Mesenchymal stem cell (in vitro differentiated cells and primary cell): ENCODE results near the gene TAF3.
A peak's percentile ranks its signal among the peaks of the same experiment; 100 is the strongest.

Experiments used
- DNase-seq: peaks from one replicate; pipeline ENCODE4 v3.0.0-alpha.2; 2013
- H2AFZ ChIP-seq: one replicate; pipeline ENCODE4 v1.6.1; 2013; ENCODE audit warnings: low read depth, mild to moderate bottlenecking, control low read depth, inconsistent platforms, low read length, moderate library complexity
- H2AK5ac ChIP-seq: 2 replicates; pipeline ENCODE4 v1.6.1; 2013; ENCODE audit warnings: low read length, moderate library complexity, mild to moderate bottlenecking, inconsistent platforms; ENCODE audit not compliant: severe bottlenecking
- H2BK120ac ChIP-seq: one replicate; pipeline ENCODE4 v1.6.1; 2013; ENCODE audit warnings: low read depth, mild to moderate bottlenecking, inconsistent platforms, low read length, moderate library complexity
- H2BK12ac ChIP-seq, 2 experiments: one replicate each; pipeline ENCODE4 v1.6.1; 2013; ENCODE audit warnings: inconsistent platforms in 2 of 2, low read length in 2 of 2, mild to moderate bottlenecking in 2 of 2, moderate library complexity in 2 of 2, control low read depth in 1 of 2
- H2BK15ac ChIP-seq: one replicate; pipeline ENCODE4 v1.6.1; 2013; ENCODE audit warnings: mild to moderate bottlenecking, low read depth, inconsistent platforms; ENCODE audit not compliant: poor library complexity, severe bottlenecking
- H2BK5ac ChIP-seq: 2 replicates; pipeline ENCODE4 v1.6.1; 2013; ENCODE audit warnings: low read depth, mild to moderate bottlenecking, low read length, control low read depth, inconsistent platforms; ENCODE audit not compliant: poor library complexity, severe bottlenecking
- H3K14ac ChIP-seq, 2 experiments: one replicate each; pipeline ENCODE4 v1.6.1; 2013; ENCODE audit warnings: inconsistent platforms in 2 of 2, low read length in 2 of 2, control low read depth in 1 of 2, mild to moderate bottlenecking in 1 of 2, moderate library complexity in 1 of 2
- H3K18ac ChIP-seq, 2 experiments: one replicate each; pipeline ENCODE4 v1.6.1; 2013; ENCODE audit warnings: inconsistent platforms in 2 of 2, low read length in 2 of 2, control low read depth in 1 of 2, low read depth in 1 of 2, mild to moderate bottlenecking in 1 of 2
- H3K23ac ChIP-seq, 2 experiments: one replicate each; pipeline ENCODE4 v1.6.1; 2013; ENCODE audit warnings: inconsistent platforms in 2 of 2, low read length in 2 of 2, mild to moderate bottlenecking in 2 of 2, moderate library complexity in 2 of 2, control low read depth in 1 of 2
- H3K27ac ChIP-seq: 2 replicates; pipeline ENCODE4 v1.5.1; 2013; ENCODE audit warnings: mild to moderate bottlenecking, moderate library complexity, low read length, control low read depth, inconsistent platforms; ENCODE audit not compliant: poor library complexity, severe bottlenecking
- H3K27me3 ChIP-seq, 2 experiments: 2 replicates each; pipeline versions ENCODE4 v1.6.1 to v1.7.0; 2013; ENCODE audit warnings: low read length in 2 of 2, mild to moderate bottlenecking in 2 of 2, moderate library complexity in 2 of 2, control low read depth in 1 of 2, inconsistent platforms in 1 of 2; ENCODE audit not compliant: control insufficient read depth in 1 of 2, insufficient read depth in 1 of 2
- H3K36me3 ChIP-seq, 2 experiments: 2 replicates each; pipeline versions ENCODE4 v1.6.1 to v1.7.0; 2013; ENCODE audit warnings: low read length in 2 of 2, control low read depth in 1 of 2, inconsistent platforms in 1 of 2, low read depth in 1 of 2, mild to moderate bottlenecking in 1 of 2; ENCODE audit not compliant: insufficient read depth in 2 of 2, control insufficient read depth in 1 of 2
- H3K4ac ChIP-seq, 2 experiments: one replicate each; pipeline ENCODE4 v1.6.1; 2013; ENCODE audit warnings: inconsistent platforms in 2 of 2, low read length in 2 of 2, mild to moderate bottlenecking in 2 of 2, moderate library complexity in 2 of 2, control low read depth in 1 of 2, low read depth in 1 of 2
- H3K4me1 ChIP-seq: 2 replicates; pipeline ENCODE4 v1.6.1; 2013; ENCODE audit warnings: low read depth, low read length, control low read depth; ENCODE audit not compliant: control insufficient read depth, insufficient read depth
- H3K4me2 ChIP-seq: 2 replicates; pipeline ENCODE4 v1.6.1; 2013; ENCODE audit warnings: low read length, mild to moderate bottlenecking, inconsistent platforms; ENCODE audit not compliant: poor library complexity, severe bottlenecking
- H3K4me3 ChIP-seq, 2 experiments: 2 replicates each; pipeline versions ENCODE4 v1.5.1 to v1.7.0; 2013; ENCODE audit warnings: low read length in 2 of 2, mild to moderate bottlenecking in 2 of 2, control low read depth in 1 of 2, low read depth in 1 of 2; ENCODE audit not compliant: insufficient read depth in 1 of 2
- H3K79me1 ChIP-seq: replicated peaks from 2 replicates; pipeline ENCODE4 v1.6.1; 2013; ENCODE audit warnings: mild to moderate bottlenecking, control low read depth, low read length, inconsistent platforms; ENCODE audit not compliant: poor library complexity, severe bottlenecking
- H3K9ac ChIP-seq: 2 replicates; pipeline ENCODE4 v1.7.0; 2013; ENCODE audit warnings: mild to moderate bottlenecking, low read length, moderate library complexity
- H3K9me3 ChIP-seq: 2 replicates; pipeline ENCODE4 v1.7.0; 2013; ENCODE audit warnings: mild to moderate bottlenecking, low read length; ENCODE audit not compliant: control insufficient read depth
- H4K8ac ChIP-seq: one replicate; pipeline ENCODE4 v1.6.1; 2013; ENCODE audit warnings: inconsistent platforms, mild to moderate bottlenecking, low read length, moderate library complexity
- H4K91ac ChIP-seq: one replicate; pipeline ENCODE4 v1.6.1; 2013; ENCODE audit warnings: mild to moderate bottlenecking, low read length, inconsistent platforms
- WGBS: methylation state at CpG from one replicate; pipeline ENCODE4 v1.1.7; 2013; ENCODE audit warnings: mixed read lengths; 5-methylcytosine and 5-hydroxymethylcytosine counted together

Gene TAF3

DNA sequence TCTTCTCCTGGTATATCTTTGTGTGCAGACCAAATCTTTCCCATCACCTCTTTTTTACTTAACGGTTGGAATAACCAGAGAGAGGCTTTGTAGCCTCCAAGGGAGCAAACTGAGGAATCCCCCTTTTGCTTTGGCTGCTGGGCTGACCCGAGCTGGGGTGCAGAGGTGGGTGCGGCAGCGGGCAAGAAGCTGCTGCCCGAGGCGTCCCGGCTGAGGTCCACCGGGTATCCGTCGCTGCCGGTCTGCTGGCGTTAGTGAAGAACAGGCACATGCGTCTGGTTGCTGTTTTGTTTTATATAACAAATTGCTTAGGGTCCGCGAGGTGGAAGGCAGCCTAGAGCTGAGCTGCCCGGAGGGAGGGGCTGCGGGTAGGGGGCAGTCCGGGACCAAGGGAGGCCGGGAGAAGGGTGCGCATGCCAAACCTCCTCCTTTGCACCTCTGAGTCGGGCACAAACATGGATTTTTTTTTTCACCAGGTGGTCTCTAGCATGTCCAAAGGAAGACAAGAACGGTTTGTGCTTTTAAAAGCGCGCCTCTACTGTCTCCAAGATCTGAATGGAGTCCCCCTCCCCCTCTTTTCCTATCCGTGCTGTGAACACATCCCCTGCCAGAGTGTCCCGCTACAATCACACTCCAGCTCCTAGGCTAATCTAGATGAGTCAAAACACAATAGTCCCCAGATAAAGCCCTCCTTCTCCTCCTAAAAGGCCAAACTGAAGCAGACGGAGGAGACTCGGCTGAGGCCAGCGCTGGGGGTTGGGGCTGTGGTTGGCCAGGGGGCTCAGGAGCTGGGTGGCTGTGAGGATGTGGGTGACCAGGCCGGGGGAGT lies 229.4 kb downstream of the TAF3 start:
- 2% methylated on average over 30 of the region's 30 CpGs for WGBS
- Histone ChIP-seq H3K23ac (no peak overlapping the region), H3K4me2 (no peak overlapping the region), H4K8ac (no peak overlapping the region), H2AK5ac (no peak overlapping the region), H3K4me3 (no peak overlapping the region), H2BK120ac (no peak overlapping the region), H3K9ac (no peak overlapping the region), H3K9me3 (no peaks in the 10 kb centered on the region), H2AFZ (no peak overlapping the region), H2BK12ac (no peak overlapping the region), H4K91ac (no peak overlapping the region), H3K18ac (no peak overlapping the region), H3K27ac (no peak overlapping the region), H3K79me1 (no peaks in the 10 kb centered on the region), H3K14ac (no peak overlapping the region), H3K4ac (no peak overlapping the region), H2BK15ac (no peak overlapping the region), H3K27me3 (peaks cover 97 to 100% of the 10 kb centered on the region in 2 experiments), H3K4me1 (peaks cover 34% of the 10 kb centered on the region), H2BK5ac (no peak overlapping the region), H3K36me3 (no peaks in the 10 kb centered on the region)
- DNase-seq = no peak

GRCh38 chr10:8048281-8049008 lies 230.1 kb downstream of the TAF3 start:
- no peaks in the 10 kb centered on the region for H3K36me3 ChIP-seq
- peaks cover 34% of the 10 kb centered on the region for H3K4me1 ChIP-seq
- no peak overlapping the region for H3K4me3 ChIP-seq
- H3K79me1 ChIP-seq = no peaks in the 10 kb centered on the region
- no peak overlapping the region for H3K27ac ChIP-seq
- peak overlapping the region in 1 of 2 experiments; percentile 63 for H3K23ac ChIP-seq
- no peak overlapping the region for H3K18ac ChIP-seq
- H2BK15ac ChIP-seq = no peak overlapping the region
- H4K91ac ChIP-seq = no peak overlapping the region
- no peaks in the 10 kb centered on the region for H3K9me3 ChIP-seq
- H3K4me2 ChIP-seq = no peak overlapping the region
- H3K27me3 ChIP-seq = peaks cover 95 to 100% of the 10 kb centered on the region in 2 experiments
- H3K14ac ChIP-seq = no peak overlapping the region
- H3K9ac ChIP-seq = no peak overlapping the region
- WGBS = 7% methylated on average over 17 of the region's 29 CpGs
- no peak overlapping the region for H2BK120ac ChIP-seq
- DNase-seq = no peak
- no peak overlapping the region for H2BK5ac ChIP-seq
- no peak overlapping the region for H2AFZ ChIP-seq
- H2AK5ac ChIP-seq = no peak overlapping the region
- H2BK12ac ChIP-seq = no peak overlapping the region
- H4K8ac ChIP-seq = no peak overlapping the region
- H3K4ac ChIP-seq = no peak overlapping the region

DNA sequence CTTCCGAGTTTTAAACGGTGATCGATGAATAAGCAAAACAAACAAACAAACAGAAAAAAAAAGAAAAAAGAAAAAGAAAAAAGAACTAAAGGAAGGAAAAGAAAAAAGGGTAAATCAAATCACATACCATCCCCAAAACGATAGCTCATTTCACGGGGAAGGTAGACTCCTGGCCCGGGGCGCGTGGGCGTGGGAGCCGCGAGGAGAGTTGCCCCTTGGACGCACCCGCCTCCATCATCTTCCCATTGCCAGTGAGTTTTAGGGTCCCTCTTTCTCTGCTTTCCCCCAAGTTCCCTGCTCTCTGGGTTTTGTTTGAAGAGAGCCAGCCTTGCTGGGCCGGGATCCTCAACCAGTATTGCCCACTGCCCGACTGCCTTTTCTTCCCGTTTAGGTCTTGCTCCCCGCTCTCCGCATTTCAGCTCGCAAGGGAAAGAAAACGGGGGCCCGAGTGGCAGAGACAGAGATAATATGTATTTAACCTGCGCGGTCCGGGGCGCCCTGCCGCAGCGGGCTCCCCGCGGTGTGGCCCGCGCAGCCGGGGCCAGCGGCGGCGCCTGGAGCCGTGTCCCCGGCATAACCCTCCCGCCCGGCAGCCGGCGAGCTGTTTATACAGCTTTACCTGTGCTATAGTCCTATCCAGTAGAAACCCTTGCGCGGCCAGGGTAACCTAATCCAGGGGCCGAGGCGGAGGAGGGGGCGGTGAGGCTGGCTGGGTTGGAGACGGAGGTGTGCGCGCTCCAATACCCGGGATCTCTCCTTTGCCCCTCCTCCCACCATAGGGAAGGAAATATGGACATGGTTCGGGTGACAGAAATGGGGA lies 230.9 kb downstream of the TAF3 start:
- no peak for DNase-seq
- Histone ChIP-seq H3K9me3 (no peaks in the 10 kb centered on the region), H3K27me3 (peaks cover 95 to 100% of the 10 kb centered on the region in 2 experiments), H3K27ac (no peak overlapping the region), H3K4ac (no peak overlapping the region), H3K4me2 (peak overlapping the region; percentile 48), H2AK5ac (no peak overlapping the region), H2BK5ac (no peak overlapping the region), H3K18ac (no peak overlapping the region), H3K4me1 (peaks cover 39% of the 10 kb centered on the region), H3K4me3 (no peak overlapping the region), H2BK12ac (no peak overlapping the region), H4K91ac (no peak overlapping the region), H4K8ac (no peak overlapping the region), H3K9ac (no peak overlapping the region), H2AFZ (no peak overlapping the region), H3K14ac (no peak overlapping the region), H3K36me3 (no peaks in the 10 kb centered on the region), H2BK120ac (no peak overlapping the region), H3K23ac (no peak overlapping the region), H2BK15ac (peak overlapping the region; percentile 61), H3K79me1 (no peaks in the 10 kb centered on the region)
- WGBS = 2% methylated on average over 35 of the region's 51 CpGs
